GM12891 (cell line): ENCODE measurements around the gene RUSC2.

Source experiments
- PAX5 ChIP-seq: IDR thresholded peaks from 2 replicates; pipeline ENCODE4 v1.6.1; 2011; ENCODE audit warnings: low read length, moderate library complexity, mild to moderate bottlenecking; ENCODE audit not compliant: insufficient read depth, severe bottlenecking
- POLR2A ChIP-seq: IDR thresholded peaks from 2 replicates; pipeline ENCODE4 v1.6.1; 2011; ENCODE audit warnings: low read depth, low read length, control low read depth
- POLR2AphosphoS5 ChIP-seq: IDR thresholded peaks from 2 replicates; pipeline ENCODE4 v1.6.1; 2011; ENCODE audit warnings: low read depth, low read length, control low read depth
- POU2F2 ChIP-seq: IDR thresholded peaks from 2 replicates; pipeline ENCODE4 v1.6.1; 2011; ENCODE audit warnings: low read depth, mild to moderate bottlenecking, control low read depth, low read length, moderate library complexity
- SPI1 ChIP-seq: IDR thresholded peaks from 2 replicates; pipeline ENCODE4 v1.6.1; 2011; ENCODE audit warnings: low read depth, low read length, control low read depth
- TAF1 ChIP-seq: IDR thresholded peaks from 2 replicates; pipeline ENCODE4 v1.6.1; 2011; ENCODE audit warnings: low read depth, low read length, control low read depth

- no peak for TF ChIP-seq POLR2A
- TF ChIP-seq TAF1 = no peak
- TF ChIP-seq POU2F2 = no peak
- no peak for TF ChIP-seq POLR2AphosphoS5
- TF ChIP-seq SPI1 = no peak
- TF ChIP-seq PAX5 = no peak
Observed at GRCh38 chr9:35506359-35506758, 16.4 kb downstream of the RUSC2 start.
